HG02642 (cell line): ENCODE data around the gene DRC7.
"Not testable (repeated sequence)": the region's sequence is repeated elsewhere in the genome, so short reads cannot be mapped to it uniquely, and the experiment has no call there.

Experiments
- ATAC-seq: cut with Tn5 transposase; IDR thresholded peaks from one replicate; pipeline ENCODE4 v1.9.1; 2021; ENCODE audit warnings: mild to moderate bottlenecking; ENCODE audit not compliant: unreplicated experiment, poor library complexity

DRC7 gene

DNA sequence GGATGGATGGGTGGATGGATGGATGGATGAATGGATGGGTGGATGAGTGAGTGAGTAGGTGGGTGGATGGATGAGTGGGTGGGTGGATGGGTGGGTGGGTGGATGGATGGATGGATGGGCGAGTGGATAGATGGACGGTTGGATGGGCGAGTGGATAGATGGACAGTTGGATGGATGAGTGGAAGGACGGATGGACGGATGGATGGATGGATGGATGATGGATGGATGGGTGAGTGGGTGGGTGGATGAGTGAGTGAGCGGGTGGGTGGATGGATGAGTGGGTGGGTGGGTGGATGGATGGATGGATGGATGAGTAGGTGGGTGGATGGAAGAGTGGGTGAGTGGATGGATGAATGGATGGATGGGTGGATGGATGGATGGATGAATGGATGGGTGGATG is 35.2 kb downstream of the DRC7 start:
- ATAC-seq, result not testable (repeated sequence)

DNA sequence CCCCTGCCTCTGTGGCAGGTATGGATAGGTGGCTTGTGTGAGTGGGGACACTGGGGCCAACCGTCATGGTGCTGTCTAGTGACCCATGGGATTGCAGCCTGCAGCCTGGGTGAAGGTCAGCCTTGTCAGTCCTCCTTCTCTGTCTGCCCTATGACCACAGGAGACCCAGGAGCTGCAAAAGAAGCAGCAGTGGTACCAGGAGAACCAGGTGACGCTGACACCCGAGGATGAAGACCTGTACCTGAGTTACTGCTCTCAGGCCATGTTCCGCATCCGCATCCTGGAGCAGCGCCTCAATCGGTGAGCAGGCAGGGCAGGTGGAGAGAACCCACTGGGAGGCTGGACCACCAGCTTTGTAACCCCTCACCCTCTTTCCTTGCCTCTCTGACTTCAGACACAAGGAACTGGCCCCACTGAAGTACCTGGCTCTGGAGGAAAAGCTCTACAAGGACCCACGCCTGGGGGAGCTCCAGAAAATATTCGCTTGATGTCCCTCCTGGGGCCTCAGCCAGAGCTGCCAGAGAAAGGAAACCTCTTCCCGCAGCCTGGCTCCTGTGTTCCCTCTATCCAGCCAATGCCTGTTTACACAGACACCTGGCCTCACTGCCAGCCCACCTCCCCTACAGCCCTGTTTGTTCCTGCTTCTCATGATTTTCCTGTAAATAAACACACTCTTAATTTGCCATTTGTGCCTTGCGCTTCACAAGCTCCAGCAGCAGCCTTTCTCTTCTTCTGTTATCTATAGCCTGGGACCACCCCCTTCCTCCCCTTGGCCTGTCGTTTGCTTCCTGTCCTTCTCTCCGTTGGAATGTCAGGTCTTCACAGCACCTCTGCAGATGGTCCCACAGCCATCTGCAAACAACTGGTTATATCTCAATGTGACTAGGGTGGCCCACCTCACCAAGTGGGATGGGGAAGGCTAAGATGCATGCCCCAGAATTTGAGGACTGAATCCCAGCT is 36.4 kb downstream of the DRC7 start:
- ATAC-seq, result no peak

DNA sequence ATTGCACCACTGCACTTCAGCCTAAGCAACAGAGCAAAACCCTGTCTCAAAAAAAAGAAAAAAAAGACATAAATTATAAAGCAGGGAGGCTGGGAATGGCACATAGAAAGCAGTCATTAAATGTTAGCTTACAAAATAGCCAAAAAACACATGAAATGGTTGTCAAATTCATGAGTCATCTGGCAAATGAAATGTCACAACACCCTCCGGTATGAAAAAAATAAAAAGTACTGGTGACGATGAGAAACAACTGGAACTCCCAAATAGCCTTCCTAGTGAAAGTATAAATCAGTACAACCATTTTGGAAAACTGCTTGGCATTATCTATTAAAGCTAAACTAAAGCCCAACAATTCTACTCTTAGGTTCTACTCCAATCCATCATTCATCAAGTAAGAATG is 37.4 kb downstream of the DRC7 start:
- no peak for ATAC-seq

DNA sequence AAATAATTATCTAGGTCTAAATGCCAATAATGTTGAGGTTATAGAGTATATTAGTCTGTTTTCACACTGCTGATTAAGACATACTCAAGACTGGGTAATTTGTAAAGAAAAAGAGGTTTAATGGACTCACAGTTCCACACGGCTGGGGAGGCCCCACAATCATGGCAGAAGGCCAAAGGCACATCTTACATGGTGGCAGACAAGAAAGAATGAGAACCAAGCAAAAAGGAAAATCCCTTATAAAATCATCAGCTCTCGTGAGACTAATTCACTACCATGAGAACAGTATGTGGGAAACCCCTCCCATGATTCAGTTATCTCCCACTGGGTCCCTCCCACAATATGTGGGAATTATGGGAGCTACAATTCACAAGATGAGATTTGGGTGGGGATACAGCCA is 38.1 kb downstream of the DRC7 start:
- no peak for ATAC-seq

DNA sequence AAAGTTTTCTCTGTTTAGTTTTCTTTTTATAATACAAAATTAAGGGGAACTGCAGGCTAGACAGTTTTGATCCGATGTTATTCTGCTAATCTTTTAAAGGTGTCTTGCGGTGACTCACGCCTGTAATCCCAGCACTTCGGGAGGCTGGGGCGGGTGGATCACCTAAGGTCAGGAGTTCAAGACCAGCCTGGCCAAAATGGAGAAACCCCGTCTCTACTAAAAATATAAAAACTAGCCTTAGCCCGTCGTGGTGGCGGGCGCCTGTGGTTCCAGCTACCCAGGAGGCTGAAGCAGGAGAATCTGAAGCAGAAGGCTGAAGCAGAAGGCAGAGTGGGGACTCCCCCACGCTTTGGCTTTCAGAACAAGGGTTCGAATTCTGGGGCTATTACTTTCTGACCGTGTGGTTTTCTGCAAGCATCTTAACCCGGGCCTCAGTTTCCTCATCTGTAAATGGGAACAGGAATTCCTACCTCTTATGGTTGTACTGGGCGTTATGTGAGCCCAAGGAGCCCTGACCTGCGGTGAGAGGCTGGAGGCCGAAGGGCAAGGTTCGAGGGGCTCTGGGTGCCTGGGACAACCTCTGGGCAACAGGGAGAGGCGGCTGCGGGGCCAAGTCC is 39.8 kb downstream of the DRC7 start:
- ATAC-seq, result no peak

DNA sequence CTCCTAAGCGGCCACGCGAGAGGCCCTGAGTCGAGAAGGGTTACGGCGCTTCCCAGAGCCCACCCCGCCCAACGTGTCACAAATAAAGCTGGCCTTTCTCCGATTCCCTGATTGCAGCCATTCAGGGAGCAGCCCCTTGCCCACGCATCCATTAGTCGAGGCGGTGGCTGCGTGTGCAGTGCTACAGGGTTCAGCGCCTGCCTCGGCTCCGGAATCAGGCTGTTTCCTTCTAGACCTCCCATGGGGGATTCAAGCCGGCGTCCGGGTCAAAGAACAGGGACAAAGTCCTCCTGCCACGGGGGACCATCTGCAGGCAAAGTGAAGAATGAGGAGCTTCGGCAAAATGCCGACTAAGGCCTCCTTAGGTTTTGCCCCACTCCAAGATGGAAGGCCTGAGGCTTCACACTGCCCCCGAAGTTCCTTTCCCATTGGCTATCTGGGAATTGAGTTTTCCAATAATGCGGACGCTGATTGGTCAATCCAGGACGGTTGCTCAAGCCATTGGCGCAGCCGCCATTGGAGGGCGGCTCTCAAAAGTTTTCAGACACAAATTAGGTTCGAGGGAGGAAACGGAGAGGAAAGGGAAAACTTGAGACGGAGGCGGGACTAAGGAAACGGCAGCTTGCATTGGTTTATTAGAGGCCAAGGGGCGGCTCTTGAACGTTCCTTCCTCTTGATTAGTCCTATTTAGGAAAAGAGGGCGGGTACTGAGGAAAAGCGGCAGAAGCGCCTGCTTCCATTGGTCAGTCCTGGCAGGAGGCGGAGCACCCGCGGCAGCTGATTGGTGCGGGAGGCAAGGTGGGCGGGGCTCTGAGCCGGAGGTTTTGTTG is 40.5 kb downstream of the DRC7 start:
- ATAC-seq, result peak; percentile 91

DNA sequence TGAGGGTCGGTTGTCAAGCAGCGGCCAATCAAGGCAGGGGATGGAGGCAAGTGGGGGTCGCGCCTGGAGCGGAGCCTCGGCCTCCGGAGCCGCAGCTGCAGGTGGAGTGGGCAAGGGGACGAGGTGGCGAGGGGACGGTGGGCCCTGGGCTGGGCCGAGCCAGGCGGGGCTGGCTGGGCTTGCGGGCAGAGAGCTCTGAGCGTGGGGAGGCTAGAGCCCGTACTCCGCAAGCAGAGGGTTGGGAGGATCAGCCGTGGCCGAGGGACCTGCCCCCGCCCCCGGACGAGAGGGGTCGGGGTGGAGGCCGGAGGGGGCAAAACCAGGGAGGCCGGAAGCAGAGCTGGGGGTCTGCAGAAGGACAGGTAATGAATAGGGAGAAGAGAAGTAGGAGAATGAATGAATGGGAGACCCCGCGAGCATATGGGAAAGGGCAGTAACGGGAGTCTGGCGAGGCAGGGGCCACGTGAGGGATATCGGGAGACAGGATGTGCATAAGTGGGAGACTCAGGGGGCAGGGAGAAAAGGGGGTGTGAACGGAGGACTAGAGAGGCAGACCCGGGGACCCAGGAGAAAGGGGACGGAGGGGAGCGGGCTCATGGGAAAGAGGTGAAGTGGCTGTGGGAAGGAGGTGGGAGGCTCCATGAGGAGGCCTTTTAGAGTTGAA is 41.3 kb downstream of the DRC7 start, which contains the start of gene KATNB1:
KATNB1 (plus strand) TSS at position 16 of the 664 bp plus-strand sequence. CDS start 1,474 bp downstream, outside the sequence.
- no peak for ATAC-seq

DNA sequence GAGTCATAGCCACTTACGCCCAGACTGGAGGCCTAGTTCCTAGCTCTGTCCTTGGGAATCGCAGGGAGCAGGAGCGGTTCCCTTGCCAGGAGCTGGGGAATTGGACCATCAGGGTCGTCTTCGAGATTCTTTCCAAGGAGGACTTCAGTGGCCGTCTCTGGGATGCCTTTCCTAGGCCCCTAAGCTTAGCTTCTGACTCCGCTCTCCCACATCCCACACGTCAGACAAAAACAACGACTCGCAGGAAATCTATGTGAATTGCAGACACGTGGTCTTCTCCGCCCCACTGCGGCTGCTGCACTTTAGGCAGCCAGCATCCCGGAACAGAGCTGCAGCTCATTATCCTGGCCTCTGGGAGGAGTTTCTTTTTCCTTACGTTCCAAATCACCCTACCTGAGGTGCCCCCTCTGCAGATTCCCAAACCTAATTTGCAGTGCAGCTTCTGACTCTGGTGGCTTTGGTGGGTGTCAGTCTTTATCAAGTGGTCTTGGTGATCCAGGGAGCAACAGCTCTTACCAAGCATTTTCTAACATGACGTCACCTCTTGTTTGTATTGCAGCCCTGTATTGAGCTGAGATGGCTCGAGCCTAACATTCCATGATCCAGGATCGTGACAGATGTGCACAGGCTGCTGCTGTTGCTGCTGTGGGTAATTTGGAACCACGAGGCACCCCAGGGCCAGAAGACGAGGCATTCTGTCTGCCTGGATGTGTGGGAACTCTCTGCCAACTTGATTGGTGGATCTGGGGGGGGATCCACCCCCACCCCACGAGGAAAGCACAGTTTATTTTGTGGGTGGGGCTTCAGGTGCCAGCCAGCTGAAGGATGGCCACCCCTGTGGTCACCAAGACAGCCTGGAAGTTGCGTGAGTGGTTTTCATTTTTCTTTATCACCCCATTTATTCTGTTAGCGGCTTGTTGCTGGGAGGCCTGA is 42.1 kb downstream of the DRC7 start:
- no peak for ATAC-seq

DNA sequence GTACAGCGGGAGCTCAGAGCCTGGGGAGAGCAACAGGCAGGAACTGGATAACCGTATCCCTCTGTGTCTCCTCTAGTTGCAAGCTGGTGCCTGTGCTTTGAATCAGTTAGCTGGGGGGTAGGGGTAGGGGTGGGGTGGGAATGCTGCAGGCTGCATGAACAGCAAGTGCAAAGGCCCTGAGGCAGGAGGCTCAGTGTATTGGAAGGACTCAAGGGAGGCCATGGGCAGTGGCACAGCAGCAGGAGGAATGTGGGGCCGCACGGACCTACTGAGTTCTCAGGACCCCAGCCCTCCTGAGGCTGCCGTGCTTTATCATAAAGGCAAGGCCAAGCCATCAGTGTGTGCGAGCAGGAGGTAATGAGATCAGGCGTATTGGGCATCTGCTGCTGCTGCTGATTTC is 44.2 kb downstream of the DRC7 start:
- ATAC-seq, result no peak

DNA sequence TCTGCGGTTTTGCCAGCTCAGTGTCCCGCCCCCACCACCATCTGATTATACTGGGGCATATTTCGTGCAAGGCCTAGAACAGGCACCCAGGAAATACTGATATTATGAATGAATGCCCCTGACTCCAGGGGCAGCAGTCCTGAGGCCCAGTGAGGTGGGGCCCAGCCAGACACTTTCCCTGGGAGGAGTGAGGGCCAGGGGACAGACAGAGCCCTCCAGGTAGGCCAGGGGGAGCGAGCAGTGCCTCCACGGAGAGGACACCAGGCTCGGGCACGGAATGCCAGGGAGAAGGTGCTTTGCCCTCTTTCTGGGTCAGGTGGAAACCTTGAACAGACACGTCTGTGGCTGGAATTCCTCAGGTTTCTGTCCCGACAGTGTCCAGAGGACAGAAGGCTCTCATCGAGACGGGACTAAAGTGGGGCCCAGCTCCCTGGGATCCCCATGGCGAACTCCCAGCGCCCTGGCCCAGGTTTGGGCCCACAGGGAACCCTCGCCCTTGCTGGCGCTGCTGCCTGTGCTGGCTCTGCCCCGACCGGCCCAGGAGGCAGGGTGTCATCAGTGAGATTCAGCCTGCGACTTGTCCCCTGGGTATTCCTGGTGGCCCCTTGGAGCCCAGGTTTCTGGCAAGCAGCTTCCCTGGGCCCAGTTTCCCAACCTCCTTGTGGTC is 45.3 kb downstream of the DRC7 start:
- ATAC-seq, result no peak

DNA sequence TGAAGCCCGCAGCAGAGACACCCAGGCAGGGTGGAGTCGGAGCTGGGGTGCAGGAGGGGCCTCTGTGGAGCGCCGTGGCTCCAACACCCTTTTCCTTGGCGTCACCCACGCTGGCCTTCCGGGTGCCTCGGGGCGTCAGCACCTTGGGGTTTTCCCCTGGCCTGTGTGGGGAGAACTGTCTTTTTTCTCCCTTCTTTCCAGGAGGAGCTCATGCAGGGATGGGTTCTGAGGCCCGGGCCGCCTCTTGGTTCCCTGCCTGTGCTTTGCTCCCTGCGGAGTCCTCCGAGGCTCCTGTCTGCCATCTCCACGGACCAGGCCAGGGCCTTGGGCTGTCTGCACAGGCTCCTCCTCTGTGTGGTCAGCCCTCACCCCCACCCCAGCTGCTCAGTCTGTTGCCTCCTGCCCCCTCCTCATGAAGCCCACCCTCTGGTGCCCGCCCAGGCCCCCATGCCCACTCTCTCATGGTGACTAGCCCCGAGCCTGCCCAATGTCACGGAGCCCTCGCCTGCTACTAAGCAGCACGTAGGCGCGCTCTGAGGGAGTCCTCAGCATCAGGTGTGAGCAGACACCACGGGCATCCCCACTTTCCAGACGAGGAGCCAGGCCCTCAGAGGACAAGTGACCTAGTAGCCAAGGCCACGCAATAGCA is 45.9 kb downstream of the DRC7 start:
- no peak for ATAC-seq

DNA sequence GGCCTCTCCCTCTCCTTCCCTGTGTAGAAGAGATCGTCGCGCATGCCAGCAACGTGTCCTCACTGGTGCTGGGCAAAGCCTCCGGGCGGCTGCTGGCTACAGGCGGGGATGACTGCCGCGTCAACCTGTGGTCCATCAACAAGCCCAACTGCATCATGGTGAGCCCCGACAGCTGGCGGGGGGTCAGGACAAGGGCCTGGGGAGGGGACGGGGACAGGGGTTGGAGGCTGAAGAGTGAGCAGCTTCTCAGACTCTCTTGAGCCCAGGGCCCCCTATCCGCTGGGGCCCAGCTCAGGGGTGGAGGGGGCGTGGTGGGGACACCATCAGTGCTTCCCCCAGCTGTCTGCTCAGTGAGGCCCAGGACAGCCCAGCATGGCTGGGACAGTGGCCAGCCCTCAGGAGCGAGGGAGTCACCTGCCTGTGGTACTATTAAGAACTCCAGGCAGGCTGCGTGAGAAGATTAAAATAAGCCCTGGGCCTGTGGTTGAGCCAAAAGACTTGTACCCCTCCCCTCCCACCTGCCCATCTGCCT is 47.1 kb downstream of the DRC7 start:
- no peak for ATAC-seq

DNA sequence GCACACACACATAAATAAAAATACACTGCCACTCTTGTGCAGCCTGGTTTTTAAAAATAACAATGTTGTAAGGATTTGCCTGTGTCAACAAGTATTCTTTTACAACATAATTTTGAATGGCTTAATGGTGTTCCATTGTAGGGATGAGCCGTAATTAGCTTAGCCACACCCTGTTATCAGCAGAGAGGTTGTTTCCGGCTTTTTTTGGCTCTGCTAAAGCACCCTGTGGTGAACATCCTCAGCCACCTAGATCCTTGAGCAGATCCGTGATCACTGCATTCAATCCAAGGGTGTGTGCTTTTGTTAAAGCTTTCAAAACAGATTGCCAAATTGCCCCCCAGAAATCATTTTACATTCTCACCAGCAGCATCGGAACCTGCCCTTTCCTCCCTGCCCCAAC is 47.9 kb downstream of the DRC7 start:
- no peak for ATAC-seq

DNA sequence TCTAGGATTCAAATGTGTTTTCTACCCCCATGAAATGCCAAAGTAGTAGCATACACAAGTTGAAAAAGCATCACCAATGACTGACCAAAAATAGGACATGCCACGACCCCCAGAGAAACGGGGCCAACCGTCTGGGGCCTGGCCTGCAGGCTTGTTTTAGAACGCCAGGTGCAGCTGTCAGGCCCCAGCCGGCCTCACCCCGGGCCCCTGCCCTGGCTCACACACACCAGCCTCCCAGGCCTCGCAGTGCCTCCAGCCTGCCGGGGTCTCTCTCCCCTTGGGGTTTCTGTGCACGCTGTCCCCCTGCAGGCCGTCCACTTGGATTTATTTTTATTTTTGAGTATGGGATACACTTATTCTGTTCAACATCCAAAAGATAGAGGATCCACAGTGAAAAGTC is 48.9 kb downstream of the DRC7 start:
- ATAC-seq, result no peak

DNA sequence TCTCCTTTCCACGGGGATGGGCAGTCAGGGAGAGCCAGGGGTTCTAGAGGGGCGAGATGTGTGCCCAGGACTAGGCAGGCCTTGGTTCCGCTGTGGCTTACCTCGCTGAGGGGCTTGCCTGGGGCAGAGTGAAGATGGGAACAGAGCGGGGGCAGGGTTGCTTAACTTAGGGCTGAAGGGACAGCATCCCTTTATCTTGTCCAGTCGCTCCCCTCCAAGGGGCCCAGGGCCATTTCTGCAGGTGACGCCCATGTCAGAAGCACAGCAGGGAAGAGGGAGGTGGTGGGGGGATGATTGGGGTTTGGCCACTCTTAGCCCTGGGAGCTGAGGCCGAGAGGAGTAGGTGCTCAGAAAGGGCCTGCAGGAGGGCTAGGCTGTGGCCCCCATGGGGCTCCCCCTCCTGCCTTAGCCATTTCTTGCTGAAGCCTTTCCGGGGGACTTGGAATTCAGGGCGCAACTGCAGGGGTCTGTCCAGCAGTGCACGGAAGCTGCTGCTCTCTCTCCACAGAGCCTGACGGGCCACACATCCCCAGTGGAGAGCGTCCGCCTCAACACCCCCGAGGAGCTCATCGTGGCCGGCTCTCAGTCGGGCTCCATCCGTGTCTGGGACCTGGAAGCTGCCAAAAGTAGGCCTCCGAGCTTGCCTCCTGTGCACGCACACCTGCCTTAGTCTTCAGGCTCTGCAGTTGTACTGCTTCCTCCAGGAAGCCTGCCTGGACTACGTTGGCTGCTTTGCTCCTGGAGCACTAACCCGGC is 49.5 kb downstream of the DRC7 start:
- ATAC-seq, result no peak

DNA sequence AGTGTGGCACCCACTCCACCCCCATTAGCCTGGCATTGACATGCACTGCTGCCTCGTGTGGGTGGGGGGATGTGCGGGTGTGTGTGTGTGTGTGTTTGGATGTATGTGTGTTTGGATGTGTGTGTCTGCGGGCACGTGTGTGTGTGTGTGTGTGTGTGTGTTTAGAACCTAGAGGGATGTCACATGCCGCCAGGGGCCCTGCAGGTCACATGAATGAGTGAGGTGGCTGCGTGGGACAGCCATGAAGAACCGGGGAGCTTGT is 50.0 kb downstream of the DRC7 start:
- no peak for ATAC-seq

DNA sequence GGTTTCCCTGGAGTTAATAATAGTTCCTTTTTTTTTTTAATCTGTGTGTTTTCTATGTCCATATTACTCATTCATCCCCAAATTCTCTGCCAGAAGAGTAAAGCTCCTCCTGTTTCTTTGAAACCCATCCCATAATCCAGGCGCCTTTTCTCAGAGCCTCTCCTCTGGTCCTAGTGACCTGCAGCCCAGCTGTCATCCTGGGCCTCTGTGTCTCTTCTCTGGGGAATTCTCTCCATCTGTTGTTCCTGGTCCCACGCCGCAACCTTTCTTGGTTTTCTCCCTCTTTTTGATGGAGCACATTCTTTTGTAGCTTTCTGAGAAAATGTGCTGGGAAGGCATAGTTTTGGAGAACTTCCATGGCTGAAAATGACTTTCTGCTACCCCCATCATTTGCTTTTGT is 51.2 kb downstream of the DRC7 start:
- ATAC-seq, result no peak

DNA sequence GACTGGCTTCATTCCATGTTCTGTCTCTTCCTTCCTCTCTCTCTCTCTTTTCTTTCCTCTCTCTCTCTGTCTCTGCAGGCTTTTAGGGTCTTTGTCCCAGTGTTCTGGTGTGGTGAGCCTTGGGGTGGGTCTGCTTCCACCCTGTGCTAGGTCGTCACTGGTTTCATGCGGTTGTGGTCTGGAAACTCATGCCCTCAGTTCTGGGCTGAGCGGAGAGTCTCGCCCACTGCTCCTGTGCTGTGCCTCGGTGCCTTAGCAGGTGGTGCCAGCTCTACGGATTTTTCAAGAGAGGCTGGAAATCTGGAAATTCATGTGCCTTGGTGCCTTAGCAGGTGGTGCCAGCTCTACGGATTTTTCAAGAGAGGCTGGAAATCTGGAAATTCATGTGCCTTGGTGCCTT is 51.7 kb downstream of the DRC7 start:
- not testable (repeated sequence) for ATAC-seq
